A204.1 (cell line): ENCODE measurements around the gene MRTFA.
"Not testable (repeated sequence)": the region's sequence is repeated elsewhere in the genome, so short reads cannot be mapped to it uniquely, and the experiment has no call there.

ENCODE experiments used
- FAIRE-seq: peaks from 2 replicates; lab custom pipeline; 2012; peaks lifted over from hg19 to GRCh38; lab: Jason Lieb, UNC

MRTFA gene

GRCh38 chr22:40392618-40393017, 243.9 kb downstream of the MRTFA start:
- FAIRE-seq, result no peak

- no peak for FAIRE-seq
These were observed 245.1 kb downstream of the MRTFA start for GRCh38 chr22:40391417-40391816.

GRCh38 chr22:40388231-40388630, 248.3 kb downstream of the MRTFA start:
- FAIRE-seq, result no peak

GRCh38 chr22:40387746-40388145, 248.8 kb downstream of the MRTFA start:
- no peak for FAIRE-seq

GRCh38 chr22:40385036-40385782, 251.3 kb downstream of the MRTFA start:
- FAIRE-seq, result no peak

GRCh38 chr22:40383905-40384304, 252.6 kb downstream of the MRTFA start:
- FAIRE-seq, result no peak

GRCh38 chr22:40381461-40381860, 255.1 kb downstream of the MRTFA start:
- no peak for FAIRE-seq

GRCh38 chr22:40378448-40378847, 258.1 kb downstream of the MRTFA start:
- FAIRE-seq, result not testable (repeated sequence)

- no peak for FAIRE-seq
These were observed 258.6 kb downstream of the MRTFA start for GRCh38 chr22:40377931-40378330.

- FAIRE-seq, result no peak
These were observed 260.4 kb downstream of the MRTFA start for GRCh38 chr22:40376149-40376548.

- no peak for FAIRE-seq
These were observed 262.0 kb downstream of the MRTFA start for GRCh38 chr22:40374567-40374966.

- no peak for FAIRE-seq
These were observed 267.7 kb downstream of the MRTFA start for GRCh38 chr22:40368836-40369235.

- no peak for FAIRE-seq
These were observed 268.5 kb downstream of the MRTFA start for GRCh38 chr22:40368016-40368415.

GRCh38 chr22:40367342-40367741, 269.2 kb downstream of the MRTFA start:
- no peak for FAIRE-seq

- FAIRE-seq, result no peak
These were observed 270.5 kb downstream of the MRTFA start for GRCh38 chr22:40366068-40366467.

- FAIRE-seq, result no peak
These were observed 272.1 kb downstream of the MRTFA start for GRCh38 chr22:40364431-40364830.

GRCh38 chr22:40363059-40363458, 273.5 kb downstream of the MRTFA start:
- FAIRE-seq, result no peak

- FAIRE-seq, result no peak
These were observed 275.4 kb downstream of the MRTFA start for GRCh38 chr22:40361100-40361499.
